ENCODE measurements around the gene ZMYND8.

GRCh38 chr20:47224857-47225256, 131.6 kb downstream of the ZMYND8 start:
- TF ChIP-seq GATA3 (IDR thresholded peaks at IDR 0.05; ENCODE audit: low read depth, low read length) (no peak), GATA2 (IDR thresholded peaks at IDR 0.05; ENCODE audit: low read depth, low read length) (no peak)

All from SH-SY5Y (cell line).